HFF-Myc (cell line): ENCODE measurements around the gene GIT1.

ENCODE experiments used
- DNase-seq: peaks from one replicate; pipeline ENCODE4 v3.0.0-alpha.2; 2011; ENCODE audit warnings: low read depth; ENCODE audit errors: extremely low read depth
- H3K4me3 ChIP-seq: replicated peaks from 2 replicates; pipeline ENCODE4 v1.5.1; 2011; ENCODE audit warnings: low read depth, mild to moderate bottlenecking, control low read depth, low read length
- CTCF ChIP-seq: IDR thresholded peaks from 2 replicates; pipeline ENCODE4 v1.5.1; 2012; ENCODE audit warnings: mild to moderate bottlenecking, low read depth, low read length, control low read depth; ENCODE audit errors: missing control alignments

GIT1 gene

GRCh38 chr17:29620271-29620670 is 30.8 kb upstream of the GIT1 start:
- DNase-seq, result no peak
- TF ChIP-seq CTCF, result no peak
- no peak overlapping the region for H3K4me3 ChIP-seq

- no peak for DNase-seq
- no peak overlapping the region for H3K4me3 ChIP-seq
- peak; percentile 36 for TF ChIP-seq CTCF
Measured at GRCh38 chr17:29619251-29619650, 29.8 kb upstream of the GIT1 start.

- no peak for DNase-seq
- no peak for TF ChIP-seq CTCF
- no peak overlapping the region for H3K4me3 ChIP-seq
Measured at GRCh38 chr17:29618272-29619065, 29.0 kb upstream of the GIT1 start.

GRCh38 chr17:29617481-29618271 is 28.2 kb upstream of the GIT1 start:
- H3K4me3 ChIP-seq, result no peak overlapping the region
- no peak for DNase-seq
- TF ChIP-seq CTCF, result peak; percentile 63

GRCh38 chr17:29617125-29617480 is 27.7 kb upstream of the GIT1 start:
- no peak overlapping the region for H3K4me3 ChIP-seq
- peak; percentile 74 for TF ChIP-seq CTCF
- no peak for DNase-seq

GRCh38 chr17:29616300-29617048 is 27.0 kb upstream of the GIT1 start:
- no peak for DNase-seq
- H3K4me3 ChIP-seq, result peak overlapping the region; percentile 21; the same call in 1 of the 2 replicates
- no peak for TF ChIP-seq CTCF
